HEK293 (cell line): ENCODE data around the gene MLLT11.
A peak's percentile ranks its signal among the peaks of the same experiment; 100 is the strongest.

ENCODE experiments used
- CTCF ChIA-PET: fragments of 350-600 bp; formaldehyde crosslinking; extraction: SDS; loops from one replicate; lab custom pipeline; 2021; ENCODE audit warnings: antibody characterized with exemption; lab: Yijun Ruan, JAX
- POLR2A ChIA-PET: fragments of 300-600 bp; formaldehyde crosslinking; extraction: SDS; loops from one replicate; lab custom pipeline; 2020; ENCODE audit warnings: antibody characterized with exemption, inconsistent platforms; lab: Yijun Ruan, JAX
- H3K27ac ChIP-seq: fragments of 200-500 bp; sonication (Bioruptor generic); 2 replicates; pipeline ENCODE4 v1.5.1; 2014; ENCODE audit warnings: low read depth, low read length, control low read depth, inconsistent platforms; ENCODE audit errors: extremely low read depth
- H3K36me3 ChIP-seq, 2 experiments: fragments of 200-500 bp in 1 of 2; sonication (Bioruptor generic) in 1 of 2; 1 replicate in 1 of 2; 2 replicates in 1 of 2; pipeline ENCODE4 v1.5.1; 2014 to 2017; ENCODE audit warnings: inconsistent platforms in 2 of 2, low read length in 2 of 2; ENCODE audit not compliant: control insufficient read depth in 2 of 2, insufficient read depth in 1 of 2
- H3K4me1 ChIP-seq: fragments of 200-500 bp; sonication (Bioruptor generic); 2 replicates; pipeline ENCODE4 v1.5.1; 2014; ENCODE audit warnings: mild to moderate bottlenecking, low read length, inconsistent platforms; ENCODE audit not compliant: control insufficient read depth, insufficient read depth
- H3K4me3 ChIP-seq: 2 replicates; pipeline ENCODE4 v1.5.1; 2011; ENCODE audit warnings: low read depth, mild to moderate bottlenecking, control low read depth, low read length, moderate library complexity
- H3K9me3 ChIP-seq: fragments of 200-500 bp; sonication (Bioruptor generic); 2 replicates; pipeline ENCODE4 v1.5.1; 2014; ENCODE audit warnings: low read depth, low read length, inconsistent platforms; ENCODE audit not compliant: control insufficient read depth, insufficient read depth
- CTCF ChIP-seq: fragments of 450-650 bp; formaldehyde crosslinking; IDR thresholded peaks from 2 replicates; pipeline ENCODE4 v1.5.1; 2016; ENCODE audit warnings: missing biosample characterization, missing genetic modification characterization
- FEZF1 ChIP-seq: fragments of 450-650 bp; formaldehyde crosslinking; IDR thresholded peaks from 2 replicates; pipeline ENCODE4 v1.5.1; 2016; ENCODE audit warnings: missing biosample characterization, missing genetic modification characterization
- GLI4 ChIP-seq: fragments of 450-650 bp; formaldehyde crosslinking; IDR thresholded peaks from 2 replicates; pipeline ENCODE4 v1.5.1; 2016; ENCODE audit warnings: missing biosample characterization, missing genetic modification characterization
- GLIS1 ChIP-seq: fragments of 450-650 bp; formaldehyde crosslinking; IDR thresholded peaks from 2 replicates; pipeline ENCODE4 v1.5.1; 2016; ENCODE audit warnings: missing biosample characterization, missing genetic modification characterization
- OSR2 ChIP-seq: fragments of 450-650 bp; formaldehyde crosslinking; IDR thresholded peaks from 2 replicates; pipeline ENCODE4 v1.5.1; 2016; ENCODE audit warnings: missing biosample characterization, missing genetic modification characterization
- PRDM10 ChIP-seq: fragments of 450-650 bp; formaldehyde crosslinking; IDR thresholded peaks from 2 replicates; pipeline ENCODE4 v1.5.1; 2016; ENCODE audit warnings: missing biosample characterization, missing genetic modification characterization
- ZBTB1 ChIP-seq: fragments of 450-650 bp; formaldehyde crosslinking; IDR thresholded peaks from 2 replicates; pipeline ENCODE4 v1.5.1; 2016; ENCODE audit warnings: missing biosample characterization, missing genetic modification characterization
- ZBTB17 ChIP-seq: fragments of 450-650 bp; formaldehyde crosslinking; IDR thresholded peaks from 2 replicates; pipeline ENCODE4 v1.5.1; 2016; ENCODE audit warnings: missing biosample characterization, missing genetic modification characterization
- ZFP69B ChIP-seq: fragments of 450-650 bp; formaldehyde crosslinking; IDR thresholded peaks from 2 replicates; pipeline ENCODE4 v1.5.1; 2016; ENCODE audit warnings: missing biosample characterization, missing genetic modification characterization
- ZNF148 ChIP-seq: fragments of 450-650 bp; formaldehyde crosslinking; IDR thresholded peaks from 2 replicates; pipeline ENCODE4 v1.5.0; 2017; ENCODE audit warnings: missing biosample characterization, missing genetic modification characterization, borderline replicate concordance
- ZNF169 ChIP-seq: fragments of 450-650 bp; formaldehyde crosslinking; IDR thresholded peaks from 2 replicates; pipeline ENCODE4 v1.5.1; 2016; ENCODE audit warnings: missing biosample characterization, missing genetic modification characterization
- ZNF223 ChIP-seq: fragments of 450-650 bp; formaldehyde crosslinking; IDR thresholded peaks from 2 replicates; pipeline ENCODE4 v1.5.1; 2016; ENCODE audit warnings: missing biosample characterization, missing genetic modification characterization
- ZNF280C ChIP-seq: fragments of 450-650 bp; formaldehyde crosslinking; IDR thresholded peaks from 2 replicates; pipeline ENCODE4 v1.5.1; 2016; ENCODE audit warnings: missing biosample characterization, missing genetic modification characterization
- ZNF302 ChIP-seq: fragments of 450-650 bp; formaldehyde crosslinking; IDR thresholded peaks from 2 replicates; pipeline ENCODE4 v1.5.1; 2016; ENCODE audit warnings: missing biosample characterization, missing genetic modification characterization, low read depth
- ZNF366 ChIP-seq: fragments of 450-650 bp; formaldehyde crosslinking; conservative IDR thresholded peaks from 2 replicates; pipeline ENCODE4 v1.5.1; 2016; ENCODE audit warnings: missing biosample characterization, missing genetic modification characterization
- ZNF423 ChIP-seq: fragments of 450-650 bp; formaldehyde crosslinking; IDR thresholded peaks from 2 replicates; pipeline ENCODE4 v1.5.1; 2016; ENCODE audit warnings: missing biosample characterization, missing genetic modification characterization
- ZNF488 ChIP-seq: fragments of 450-650 bp; formaldehyde crosslinking; IDR thresholded peaks from 2 replicates; pipeline ENCODE4 v1.5.1; 2016; ENCODE audit warnings: missing biosample characterization, missing genetic modification characterization
- ZNF530 ChIP-seq: fragments of 450-650 bp; formaldehyde crosslinking; IDR thresholded peaks from 2 replicates; pipeline ENCODE4 v1.5.1; 2016; ENCODE audit warnings: low read depth, missing biosample characterization, missing genetic modification characterization
- ZNF585B ChIP-seq: fragments of 450-650 bp; formaldehyde crosslinking; IDR thresholded peaks from 2 replicates; pipeline ENCODE4 v1.5.1; 2016; ENCODE audit warnings: missing biosample characterization, missing genetic modification characterization
- ZNF600 ChIP-seq: fragments of 450-650 bp; formaldehyde crosslinking; IDR thresholded peaks from 2 replicates; pipeline ENCODE4 v1.5.1; 2016; ENCODE audit warnings: missing biosample characterization, missing genetic modification characterization
- ZNF626 ChIP-seq: fragments of 450-650 bp; sonication (Bioruptor Pico); formaldehyde crosslinking; IDR thresholded peaks from 2 replicates; pipeline ENCODE4 v1.5.1; 2018; ENCODE audit warnings: missing biosample characterization, missing genetic modification characterization, inconsistent platforms
- ZNF629 ChIP-seq: fragments of 450-650 bp; formaldehyde crosslinking; IDR thresholded peaks from 2 replicates; pipeline ENCODE4 v1.5.1; 2017; ENCODE audit warnings: missing biosample characterization, missing genetic modification characterization
- ZNF654 ChIP-seq: fragments of 450-650 bp; formaldehyde crosslinking; IDR thresholded peaks from 2 replicates; pipeline ENCODE4 v1.5.1; 2016; ENCODE audit warnings: low read depth, missing biosample characterization, missing genetic modification characterization
- ZNF692 ChIP-seq: fragments of 450-650 bp; formaldehyde crosslinking; IDR thresholded peaks from 2 replicates; pipeline ENCODE4 v1.5.1; 2016; ENCODE audit warnings: missing biosample characterization, missing genetic modification characterization
- ZNF707 ChIP-seq: fragments of 450-650 bp; formaldehyde crosslinking; IDR thresholded peaks from 2 replicates; pipeline ENCODE4 v1.5.1; 2016; ENCODE audit warnings: missing biosample characterization, missing genetic modification characterization

The MLLT11 gene

GRCh38 chr1:151013518-151013917 lies 46.7 kb upstream of the MLLT11 start (continued):
- TF ChIP-seq ZNF148, result no peak
- TF ChIP-seq ZNF169, result no peak
- TF ChIP-seq ZNF488 (tag by site-specific recombination), result no peak
- no peak for TF ChIP-seq GLI4 (tag by site-specific recombination)
- TF ChIP-seq FEZF1, result peak; percentile 99
- no peak for TF ChIP-seq ZNF707 (tag by site-specific recombination)
- TF ChIP-seq ZNF530 (tag by site-specific recombination), result no peak
- peak; percentile 93 for TF ChIP-seq OSR2

GRCh38 chr1:151024540-151025146 lies 35.6 kb upstream of the MLLT11 start:
- peaks cover 49 to 53% of the 10 kb centered on the region in 2 experiments for H3K36me3 ChIP-seq
- no peaks in the 10 kb centered on the region for H3K4me1 ChIP-seq
- ChIA-PET POLR2A (interaction anchor here (1.0 kb wide), 1 partner anchor 46 kb away, joined by 3 read pairs; no protein-coding TSS in a partner anchor), CTCF (interaction anchor here (0.6 to 1.8 kb wide), 24 partner anchors 10 to 1142 kb away, joined by 3 to 17 read pairs (median 6); partner anchors contain the start of genes C1orf56, CDC42SE1, LYSMD1 and MINDY1)
- H3K9me3 ChIP-seq, result no peaks in the 10 kb centered on the region
- H3K27ac ChIP-seq, result no peak overlapping the region
- H3K4me3 ChIP-seq, result no peak overlapping the region
- TF ChIP-seq ZNF654 (tag by site-specific recombination) (peak; percentile 76), CTCF (tag by site-specific recombination) (peak; percentile 66), ZNF629 (tag by site-specific recombination) (no peak), ZNF302 (tag by site-specific recombination) (no peak), ZNF366 (no peak), GLIS1 (tag by site-specific recombination) (0 out of 2 replicates have a peak, but pooled peaks have one; percentile 13), ZNF423 (tag by site-specific recombination) (no peak), ZNF280C (tag by site-specific recombination) (no peak), PRDM10 (tag by site-specific recombination) (0 out of 2 replicates have a peak, but pooled peaks have one; percentile 12), ZNF626 (no peak), ZNF223 (tag by site-specific recombination) (peak; percentile 72; the same call in 1 of the 2 replicates), ZBTB1 (tag by site-specific recombination) (no peak), ZBTB17 (tag by site-specific recombination) (0 out of 2 replicates have a peak, but pooled peaks have one; percentile 44), ZNF692 (tag by site-specific recombination) (0 out of 2 replicates have a peak, but pooled peaks have one; percentile 21), ZNF600 (peak; percentile 69; the same call in 1 of the 2 replicates), ZFP69B (tag by site-specific recombination) (0 out of 2 replicates have a peak, but pooled peaks have one; percentile 16), ZNF585B (no peak)
